Mammary epithelial cell (primary cell): ENCODE data around the gene TOLLIP.

Experiments used
- CTCF ChIP-seq, 2 donors: IDR thresholded peaks in 1 of 2; conservative IDR thresholded peaks in 1 of 2; 2 replicates each; pipeline ENCODE4 v1.5.1; 2011 to 2012; ENCODE audit warnings: inconsistent platforms in 2 of 2, low read length in 2 of 2, mild to moderate bottlenecking in 2 of 2, control low read depth in 1 of 2, low read depth in 1 of 2; ENCODE audit not compliant: insufficient read depth in 1 of 2; ENCODE audit errors: extremely low read depth in 1 of 2
- EZH2 ChIP-seq: IDR thresholded peaks from 2 replicates; pipeline ENCODE4 v1.6.1; 2012; ENCODE audit warnings: low read length, inconsistent platforms, borderline replicate concordance

DNA sequence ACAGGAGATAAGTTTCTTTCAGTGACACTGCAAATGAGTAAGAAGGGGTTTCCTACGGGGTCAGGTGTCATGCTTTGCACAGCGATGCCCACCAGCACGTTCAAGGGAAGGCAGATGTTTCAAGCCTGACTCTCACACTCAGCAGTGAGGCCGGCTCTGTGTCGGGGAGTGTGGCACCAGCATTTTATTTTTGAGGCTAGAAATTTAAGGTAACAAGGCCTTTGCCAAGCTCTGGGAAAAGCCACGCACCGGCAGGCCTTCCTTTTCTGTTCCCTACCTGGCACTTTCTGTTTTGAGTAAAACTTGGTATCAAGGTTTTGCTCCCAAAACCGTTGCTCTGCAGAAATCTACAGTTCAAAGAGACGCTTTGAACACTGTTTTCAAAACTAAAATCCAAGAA lies 38.0 kb downstream of the TOLLIP start:
- TF ChIP-seq CTCF (conservative IDR thresholded peaks at IDR 0.05 in 1 of 2, IDR thresholded peaks at IDR 0.05 in 1 of 2; ENCODE audit: extremely low read depth in 1 of 2, insufficient read depth in 1 of 2, low read depth in 1 of 2, low read length in 2 of 2) (no peak), EZH2 (no peak)
